Body of pancreas (tissue), 4 donors: ENCODE measurements around the gene SLC6A13. TPM values are rescaled to one million over a fixed set of nuclear protein-coding genes. Genes with fewer than 3 reads are reported as not detected.

Experiments
- ATAC-seq: fragments of 150-250 bp; one replicate; pipeline ENCODE4 v1.9.1; 2016
- DNase-seq, 4 donors: peaks; one replicate each; pipeline ENCODE4 v3.0.0-alpha.2; 2019
- H3K27ac ChIP-seq, 4 donors: fragments of 200-600 bp; sonication (generic); 1 replicate in 3 of 4; 2 replicates in 1 of 4; pipeline versions ENCODE4 v1.5.1 to v1.6.1; 2016 to 2019; ENCODE audit warnings: mild to moderate bottlenecking in 1 of 4, mixed read lengths in 1 of 4, moderate library complexity in 1 of 4
- H3K27me3 ChIP-seq, 2 donors: fragments of 200-600 bp; sonication (generic); one replicate each; pipeline ENCODE4 v1.6.0; 2016; ENCODE audit warnings: mild to moderate bottlenecking in 1 of 2
- H3K36me3 ChIP-seq, 2 donors: fragments of 200-600 bp; sonication (generic); replicated peaks in 1 of 2; 2 replicates each; pipeline ENCODE4 v1.5.1; 2016; ENCODE audit warnings: low read depth in 2 of 2; ENCODE audit not compliant: insufficient read depth in 1 of 2
- H3K4me1 ChIP-seq: fragments of 200-600 bp; sonication (generic); one replicate; pipeline ENCODE4 v1.6.0; 2016
- H3K4me3 ChIP-seq, 2 donors: fragments of 200-600 bp; sonication (generic); 1 replicate in 1 of 2; 2 replicates in 1 of 2; pipeline ENCODE4 v1.5.1; 2016 to 2019
- H3K9me3 ChIP-seq, 3 donors: fragments of 200-600 bp; sonication (generic); 1 replicate in 2 of 3; 2 replicates in 1 of 3; pipeline ENCODE4 v1.5.1; 2016
- CTCF ChIP-seq, 7 experiments: fragments of 450-650 bp in 4 of 7; fragments of 200-600 bp in 3 of 7; sonication (generic) in 3 of 7; IDR thresholded peaks; one replicate each; pipeline ENCODE4 v1.5.1; 2016 to 2019; ENCODE audit warnings: antibody characterized with exemption in 7 of 7
- POLR2A ChIP-seq, 3 donors: fragments of 450-650 bp; IDR thresholded peaks; one replicate each; pipeline ENCODE4 v1.6.1; 2016; ENCODE audit warnings: antibody characterized with exemption in 3 of 3, mild to moderate bottlenecking in 2 of 3
- WGBS, 2 donors: methylation state at CpG; one replicate each; pipeline ENCODE4 v1.1.5; 2017; 5-methylcytosine and 5-hydroxymethylcytosine counted together
- intact Hi-C: fragments of 100-400 bp; cut with DNase I; formaldehyde crosslinking; loops from one replicate; pipeline ENCODE4 v1.15.1; 2023
- total RNA-seq, 2 donors: library from RNA; depleted of rRNA; stranded (reverse); fragments of >200 nt; gene quantifications; one replicate each; pipeline ENCODE4 v1.1.0, GENCODE V29; 2016

SLC6A13 gene
- total RNA-seq, 2 donors from 2014 or later, result not detected

- 49 to 50% methylated on average over 3 of the region's 3 CpGs for whole genome bisulfite sequencing, 2 donors
- no peaks in the 10 kb centered on the region for H3K9me3 ChIP-seq
- intact Hi-C loops, result no loop called here
- no peaks in the 10 kb centered on the region for H3K36me3 ChIP-seq
- no peak for DNase-seq
- TF ChIP-seq CTCF (IDR thresholded peaks at IDR 0.05), result no peak
- no peak for TF ChIP-seq POLR2A (IDR thresholded peaks at IDR 0.05)
- no peaks in the 10 kb centered on the region for H3K27me3 ChIP-seq
- no peak for ATAC-seq
- H3K27ac ChIP-seq, result no peak overlapping the region
- H3K4me3 ChIP-seq, result no peak overlapping the region
- H3K4me1 ChIP-seq, result no peaks in the 10 kb centered on the region
Measured at GRCh38 chr12:265096-265495, 2.5 kb upstream of the SLC6A13 start.

GRCh38 chr12:264269-264668, 1.6 kb upstream of the SLC6A13 start:
- Histone ChIP-seq H3K27ac (no peak overlapping the region), H3K4me3 (no peak overlapping the region), H3K36me3 (no peaks in the 10 kb centered on the region), H3K27me3 (no peaks in the 10 kb centered on the region), H3K4me1 (no peaks in the 10 kb centered on the region), H3K9me3 (no peaks in the 10 kb centered on the region)
- no peak for ATAC-seq
- TF ChIP-seq CTCF (IDR thresholded peaks at IDR 0.05), result no peak
- WGBS, 2 donors, result 64 to 77% methylated on average over 3 of the region's 3 CpGs
- no peak for DNase-seq
- intact Hi-C loops, result no loop called here

GRCh38 chr12:263574-263973, 938 bp upstream of the SLC6A13 start:
- no peak overlapping the region for H3K27ac ChIP-seq
- H3K27me3 ChIP-seq, result no peaks in the 10 kb centered on the region
- ATAC-seq, result no peak
- H3K4me3 ChIP-seq, result no peak overlapping the region
- no peaks in the 10 kb centered on the region for H3K36me3 ChIP-seq
- H3K9me3 ChIP-seq, result no peaks in the 10 kb centered on the region
- DNase-seq, result no peak
- no peaks in the 10 kb centered on the region for H3K4me1 ChIP-seq
- intact Hi-C loops, result no loop called here
- TF ChIP-seq POLR2A (IDR thresholded peaks at IDR 0.05) (no peak), CTCF (IDR thresholded peaks at IDR 0.05) (no peak)
- 82 to 85% methylated on average over 9 of the region's 9 CpGs for WGBS, 2 donors

- intact Hi-C loops, result no loop called here
- no peak overlapping the region for H3K27ac ChIP-seq
Measured at GRCh38 chr12:262113-262512, 523 bp downstream of the SLC6A13 start.

More at GRCh38 chr12:262113-262512, 523 bp downstream of the SLC6A13 start:
- DNase-seq (no peak), ATAC-seq (no peak)
- TF ChIP-seq POLR2A (IDR thresholded peaks at IDR 0.05), result no peak
- TF ChIP-seq CTCF (IDR thresholded peaks at IDR 0.05), result no peak
- Histone ChIP-seq H3K27me3 (no peaks in the 10 kb centered on the region), H3K9me3 (no peaks in the 10 kb centered on the region), H3K4me3 (no peak overlapping the region), H3K36me3 (no peaks in the 10 kb centered on the region), H3K4me1 (no peaks in the 10 kb centered on the region)
